ENCODE measurements around the gene ACP1. TPM values are rescaled to one million over a fixed set of nuclear protein-coding genes. Genes with fewer than 3 reads are reported as not detected.

Gene ACP1
- total RNA-seq, 3 donors from 2014 or later (not counting 1 experiment from before 2014, with no cell fraction given) = 87.2 to 104 (median 102) TPM

DNA sequence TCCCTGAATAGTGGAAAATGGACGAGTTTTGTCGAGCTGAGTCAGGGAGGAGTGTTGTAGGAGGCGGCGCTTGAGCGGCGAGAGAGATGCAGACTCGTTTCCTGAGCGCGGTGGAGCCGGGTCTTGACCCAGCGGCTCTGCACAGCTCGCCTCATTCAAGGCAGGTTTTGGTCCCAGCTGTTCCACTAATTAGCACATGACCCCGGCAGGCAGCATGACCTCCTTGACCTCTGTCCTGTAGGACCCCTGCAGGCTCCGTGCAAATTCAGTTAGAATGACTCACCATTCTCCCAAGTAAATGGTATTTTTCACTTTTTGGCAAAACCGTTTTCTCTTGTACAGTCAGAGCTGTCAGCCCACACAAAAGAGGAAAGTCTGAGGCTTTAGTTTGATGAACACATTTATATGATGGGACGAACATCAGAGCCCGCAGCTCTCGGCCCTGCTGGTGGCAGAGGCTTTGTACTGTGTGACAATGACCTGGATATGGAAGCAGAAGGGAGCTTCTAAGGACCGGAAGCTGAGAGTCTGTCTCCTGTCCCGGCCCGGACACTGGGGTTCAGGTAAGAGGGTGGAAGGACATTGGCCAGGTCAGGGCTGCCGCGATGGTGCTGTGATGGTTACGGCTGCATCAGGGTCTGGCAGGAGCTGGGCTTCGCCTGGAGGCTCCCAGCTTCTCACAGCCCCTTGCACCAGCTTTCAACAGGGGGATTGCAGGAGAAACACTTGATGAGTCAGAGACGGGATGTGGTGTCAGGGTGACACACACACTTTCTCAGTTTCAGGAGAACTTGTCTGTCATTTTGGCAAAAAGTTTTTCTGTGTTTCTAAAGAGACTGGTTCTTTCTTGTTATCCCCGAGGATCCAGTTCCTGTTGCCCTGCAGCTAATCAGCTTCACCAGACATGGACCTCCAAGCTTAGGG is 53.0 kb downstream of the ACP1 start:
- Histone ChIP-seq H3K27me3 (ENCODE audit: control insufficient read depth, insufficient read depth, low read length) (no peaks in the 10 kb centered on the region), H3K4me1 (ENCODE audit: control insufficient read depth, insufficient read depth, low read length) (peaks cover 23% of the 10 kb centered on the region), H3K9me3 (ENCODE audit: control insufficient read depth, insufficient read depth, low read length) (no peaks in the 10 kb centered on the region), H3K4me3 (ENCODE audit: low read length) (no peak overlapping the region), H3K27ac (ENCODE audit: low read length) (no peak overlapping the region), H3K36me3 (ENCODE audit: control insufficient read depth, insufficient read depth, low read length) (no peaks in the 10 kb centered on the region)
- DNase-seq (peak; percentile 28 to 59), ATAC-seq (peak; percentile 69 to 91 (median 83))
- no peaks in the 10 kb centered on the region for H3K9me3 Mint-ChIP-seq
- peaks cover 5 to 16% of the 10 kb centered on the region in 2 donors for H3K27me3 Mint-ChIP-seq (ENCODE audit: low read depth in 2 of 2)
- peak overlapping the region; percentile 86 for H3K4me3 Mint-ChIP-seq
- intact Hi-C loops (cut with micrococcal nuclease) = no loop called here
- whole genome bisulfite sequencing (ENCODE audit: insufficient coverage) = 84% methylated on average over 27 of the region's 27 CpGs
- H3K4me1 Mint-ChIP-seq = peaks cover 23% of the 10 kb centered on the region in 2 donors
- H3K36me3 Mint-ChIP-seq = no peaks in the 10 kb centered on the region
- TF ChIP-seq, protein P1, sequence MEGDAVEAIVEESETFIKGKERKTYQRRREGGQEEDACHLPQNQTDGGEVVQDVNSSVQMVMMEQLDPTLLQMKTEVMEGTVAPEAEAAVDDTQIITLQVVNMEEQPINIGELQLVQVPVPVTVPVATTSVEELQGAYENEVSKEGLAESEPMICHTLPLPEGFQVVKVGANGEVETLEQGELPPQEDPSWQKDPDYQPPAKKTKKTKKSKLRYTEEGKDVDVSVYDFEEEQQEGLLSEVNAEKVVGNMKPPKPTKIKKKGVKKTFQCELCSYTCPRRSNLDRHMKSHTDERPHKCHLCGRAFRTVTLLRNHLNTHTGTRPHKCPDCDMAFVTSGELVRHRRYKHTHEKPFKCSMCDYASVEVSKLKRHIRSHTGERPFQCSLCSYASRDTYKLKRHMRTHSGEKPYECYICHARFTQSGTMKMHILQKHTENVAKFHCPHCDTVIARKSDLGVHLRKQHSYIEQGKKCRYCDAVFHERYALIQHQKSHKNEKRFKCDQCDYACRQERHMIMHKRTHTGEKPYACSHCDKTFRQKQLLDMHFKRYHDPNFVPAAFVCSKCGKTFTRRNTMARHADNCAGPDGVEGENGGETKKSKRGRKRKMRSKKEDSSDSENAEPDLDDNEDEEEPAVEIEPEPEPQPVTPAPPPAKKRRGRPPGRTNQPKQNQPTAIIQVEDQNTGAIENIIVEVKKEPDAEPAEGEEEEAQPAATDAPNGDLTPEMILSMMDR (IDR thresholded peaks at IDR 0.05) = no peak
- peak overlapping the region; percentile 65 to 80 for H3K27ac Mint-ChIP-seq

DNA sequence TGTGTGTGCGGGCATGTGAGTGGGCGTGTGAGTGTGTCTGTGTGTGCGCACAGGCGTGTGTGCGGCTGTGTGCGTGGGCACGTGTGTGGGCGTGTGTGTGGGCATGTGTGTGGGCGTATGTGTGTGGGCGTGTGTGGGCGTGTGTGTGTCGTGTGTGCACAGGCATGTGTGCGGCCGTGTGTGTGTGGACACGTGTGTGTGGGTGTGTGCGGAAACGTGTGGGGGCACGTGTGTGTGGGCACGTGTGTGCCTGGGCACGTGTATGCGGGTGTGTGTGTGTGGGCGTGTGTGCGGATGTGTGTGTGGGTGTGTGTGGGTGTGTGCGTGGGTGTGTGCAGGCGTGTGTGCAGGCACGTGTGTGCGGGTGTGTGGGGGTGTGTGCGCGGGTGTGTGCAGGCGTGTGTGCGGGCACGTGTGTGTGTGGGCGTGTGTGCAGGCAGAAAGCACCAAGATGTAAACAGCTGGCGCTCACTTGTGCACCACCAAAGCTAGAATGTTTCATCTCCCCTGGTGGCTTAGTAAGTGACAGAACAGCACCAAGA is 54.4 kb downstream of the ACP1 start:
- Histone ChIP-seq H3K27ac (ENCODE audit: low read length) (no peak overlapping the region), H3K4me3 (ENCODE audit: low read length) (no peak overlapping the region), H3K4me1 (ENCODE audit: control insufficient read depth, insufficient read depth, low read length) (peaks cover 23% of the 10 kb centered on the region), H3K27me3 (ENCODE audit: control insufficient read depth, insufficient read depth, low read length) (no peaks in the 10 kb centered on the region), H3K9me3 (ENCODE audit: control insufficient read depth, insufficient read depth, low read length) (no peaks in the 10 kb centered on the region), H3K36me3 (ENCODE audit: control insufficient read depth, insufficient read depth, low read length) (no peaks in the 10 kb centered on the region)
- intact Hi-C loops (cut with micrococcal nuclease) = no loop called here
- ATAC-seq (peak in 1 of 3 donors; percentile 30), DNase-seq (no peak)
- Mint-ChIP-seq H3K4me3 (peak overlapping the region; percentile 21), H3K4me1 (peaks cover 23% of the 10 kb centered on the region in 2 donors), H3K36me3 (no peaks in the 10 kb centered on the region), H3K27me3 (ENCODE audit: low read depth in 2 of 2) (peaks cover 7 to 17% of the 10 kb centered on the region in 2 donors), H3K27ac (peak overlapping the region in 1 of 2 donors; percentile 80), H3K9me3 (no peaks in the 10 kb centered on the region)
- 93% methylated on average over 34 of the region's 34 CpGs for WGBS (ENCODE audit: insufficient coverage)
- TF ChIP-seq, protein P1 (IDR thresholded peaks at IDR 0.05) = no peak

DNA sequence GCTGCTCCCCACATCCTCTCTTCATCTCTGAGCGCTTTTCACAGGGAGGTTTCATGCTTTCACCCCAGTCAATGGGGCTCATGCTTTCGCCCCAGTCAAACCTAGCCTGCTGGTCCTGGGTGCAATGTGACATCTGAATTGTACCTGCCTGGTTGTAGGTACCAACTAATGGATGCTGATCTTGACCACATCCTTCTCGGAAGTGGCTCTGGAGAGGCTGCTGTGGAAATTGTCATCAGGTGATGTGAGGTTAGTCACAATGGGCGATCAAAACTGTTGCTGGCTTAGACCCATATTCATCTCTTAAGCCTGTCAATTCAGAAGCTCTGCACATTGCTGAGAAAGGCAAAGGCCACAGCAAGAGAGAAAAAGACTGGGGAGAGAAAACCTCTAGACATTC is 55.8 kb downstream of the ACP1 start:
- H3K27ac Mint-ChIP-seq = no peak overlapping the region
- Histone ChIP-seq H3K27me3 (ENCODE audit: control insufficient read depth, insufficient read depth, low read length) (no peaks in the 10 kb centered on the region), H3K9me3 (ENCODE audit: control insufficient read depth, insufficient read depth, low read length) (no peaks in the 10 kb centered on the region), H3K4me3 (ENCODE audit: low read length) (no peak overlapping the region), H3K36me3 (ENCODE audit: control insufficient read depth, insufficient read depth, low read length) (no peaks in the 10 kb centered on the region), H3K4me1 (ENCODE audit: control insufficient read depth, insufficient read depth, low read length) (peaks cover 23% of the 10 kb centered on the region), H3K27ac (ENCODE audit: low read length) (no peak overlapping the region)
- no peak for DNase-seq
- peaks cover 23% of the 10 kb centered on the region in 2 donors for H3K4me1 Mint-ChIP-seq
- H3K4me3 Mint-ChIP-seq = peak overlapping the region; percentile 28
- TF ChIP-seq, protein P1 (IDR thresholded peaks at IDR 0.05) = no peak
- ATAC-seq = no peak
- 89% methylated on average over 4 of the region's 4 CpGs for WGBS (ENCODE audit: insufficient coverage)
- H3K9me3 Mint-ChIP-seq = no peaks in the 10 kb centered on the region
- H3K27me3 Mint-ChIP-seq (ENCODE audit: low read depth in 2 of 2) = peaks cover 11 to 31% of the 10 kb centered on the region in 2 donors
- intact Hi-C loops (cut with micrococcal nuclease) = no loop called here
- no peaks in the 10 kb centered on the region for H3K36me3 Mint-ChIP-seq
